Mesodermal cell (in vitro differentiated cells): ENCODE results near the gene KLF9.

Experiments used
- H3K27ac ChIP-seq: 2 replicates; pipeline ENCODE4 v1.7.0; 2013; ENCODE audit warnings: mild to moderate bottlenecking, low read depth, low read length, moderate library complexity; ENCODE audit not compliant: severe bottlenecking
- H3K36me3 ChIP-seq: 2 replicates; pipeline ENCODE4 v1.7.1; 2013; ENCODE audit warnings: mild to moderate bottlenecking, low read length, moderate library complexity; ENCODE audit not compliant: control insufficient read depth, insufficient read depth
- H3K4me1 ChIP-seq: one replicate; pipeline ENCODE4 v1.7.1; 2013; ENCODE audit warnings: mild to moderate bottlenecking, low read length; ENCODE audit not compliant: insufficient read depth, control insufficient read depth, poor library complexity, severe bottlenecking
- H3K4me3 ChIP-seq: 2 replicates; pipeline ENCODE4 v1.7.0; 2013; ENCODE audit warnings: low read length, control low read depth, mild to moderate bottlenecking; ENCODE audit not compliant: insufficient read depth, poor library complexity, severe bottlenecking; ENCODE audit errors: extremely low read depth
- H3K9me3 ChIP-seq: 2 replicates; pipeline ENCODE4 v1.7.1; 2013; ENCODE audit warnings: mild to moderate bottlenecking, low read length, moderate library complexity; ENCODE audit not compliant: control insufficient read depth
- WGBS, 2 experiments: methylation state at CpG; one replicate each; pipeline ENCODE4 v1.1.5; 2013; ENCODE audit warnings: missing lambda C conversion rate in 2 of 2; ENCODE audit not compliant: insufficient coverage in 2 of 2; 5-methylcytosine and 5-hydroxymethylcytosine counted together

KLF9 gene

DNA sequence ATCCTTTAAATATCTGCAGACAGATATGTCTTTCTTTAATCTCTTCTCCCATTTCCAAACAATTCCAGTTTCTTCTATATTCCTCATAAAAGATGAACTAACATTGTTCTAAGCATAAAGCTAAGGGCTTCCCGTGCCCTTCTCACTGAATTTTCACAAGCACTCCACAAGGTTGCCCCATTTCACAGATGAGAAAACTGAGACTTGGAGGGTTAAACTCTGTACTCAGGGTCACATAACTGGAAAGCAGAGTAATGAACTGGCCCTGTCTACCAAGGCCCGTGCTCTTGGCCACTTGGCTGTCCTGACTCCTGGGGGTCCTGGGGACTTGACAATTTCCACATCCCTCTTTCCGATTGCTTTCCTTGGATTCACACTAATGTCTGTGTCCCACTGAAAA, 25.3 kb downstream of the KLF9 start:
- H3K4me1 ChIP-seq: peaks cover 7% of the 10 kb centered on the region

DNA sequence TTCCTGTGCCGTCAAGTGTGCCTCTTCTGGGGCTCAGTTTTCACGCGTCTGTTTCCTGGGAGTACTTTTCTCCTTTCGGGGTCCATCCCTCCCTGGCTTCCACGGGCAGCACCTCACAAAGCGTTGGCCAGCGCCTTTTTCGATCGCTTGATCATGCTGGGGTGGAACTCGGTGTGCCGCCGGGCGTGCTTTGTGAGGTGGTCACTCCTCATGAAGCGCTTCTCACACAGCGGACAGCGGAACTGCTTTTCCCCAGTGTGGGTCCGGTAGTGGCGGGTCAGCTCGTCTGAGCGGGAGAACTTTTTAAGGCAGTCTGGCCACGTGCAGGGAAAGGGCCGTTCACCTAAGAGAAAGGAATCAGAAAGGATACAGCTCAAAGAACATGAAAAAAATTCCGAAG, 26.8 kb downstream of the KLF9 start:
- Histone ChIP-seq H3K9me3 (no peaks in the 10 kb centered on the region), H3K4me1 (peaks cover 7% of the 10 kb centered on the region), H3K27ac (no peak overlapping the region), H3K36me3 (no peaks in the 10 kb centered on the region), H3K4me3 (no peak overlapping the region)
- 86 to 94% methylated on average over 21 to 23 of the region's 23 CpGs for WGBS, 2 experiments

More for the DNA sequence above, 25.3 kb downstream of the KLF9 start:
- Histone ChIP-seq H3K27ac (no peak overlapping the region), H3K4me3 (no peak overlapping the region), H3K36me3 (no peaks in the 10 kb centered on the region), H3K9me3 (no peaks in the 10 kb centered on the region)
- WGBS, 2 experiments: 88 to 91% methylated on average over 3 of the region's 3 CpGs

DNA sequence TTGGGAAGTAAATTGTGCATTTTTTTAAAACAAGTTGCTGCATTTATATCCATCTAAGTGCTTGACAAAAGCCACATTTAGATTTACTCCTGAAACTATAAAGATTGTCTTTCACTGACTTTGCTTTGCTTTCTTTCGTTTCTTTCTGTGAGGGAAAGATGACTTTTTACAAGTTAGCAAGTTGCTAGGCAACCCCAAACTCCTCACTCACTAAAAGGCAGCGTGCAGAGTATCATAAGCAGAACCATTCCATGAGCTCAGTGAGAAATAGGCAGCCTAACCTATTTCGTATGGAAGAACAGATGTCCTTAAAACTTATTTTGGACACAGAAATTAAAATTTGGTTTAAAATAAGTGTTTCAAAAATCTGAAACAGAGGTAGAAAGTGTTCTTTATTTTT, 29.0 kb downstream of the KLF9 start:
- Histone ChIP-seq H3K27ac (no peak overlapping the region), H3K4me1 (peaks cover 3% of the 10 kb centered on the region), H3K36me3 (no peaks in the 10 kb centered on the region), H3K4me3 (no peak overlapping the region), H3K9me3 (no peaks in the 10 kb centered on the region)
- no CpG with 5 or more reads among the region's 3 CpGs for WGBS, 2 experiments

DNA sequence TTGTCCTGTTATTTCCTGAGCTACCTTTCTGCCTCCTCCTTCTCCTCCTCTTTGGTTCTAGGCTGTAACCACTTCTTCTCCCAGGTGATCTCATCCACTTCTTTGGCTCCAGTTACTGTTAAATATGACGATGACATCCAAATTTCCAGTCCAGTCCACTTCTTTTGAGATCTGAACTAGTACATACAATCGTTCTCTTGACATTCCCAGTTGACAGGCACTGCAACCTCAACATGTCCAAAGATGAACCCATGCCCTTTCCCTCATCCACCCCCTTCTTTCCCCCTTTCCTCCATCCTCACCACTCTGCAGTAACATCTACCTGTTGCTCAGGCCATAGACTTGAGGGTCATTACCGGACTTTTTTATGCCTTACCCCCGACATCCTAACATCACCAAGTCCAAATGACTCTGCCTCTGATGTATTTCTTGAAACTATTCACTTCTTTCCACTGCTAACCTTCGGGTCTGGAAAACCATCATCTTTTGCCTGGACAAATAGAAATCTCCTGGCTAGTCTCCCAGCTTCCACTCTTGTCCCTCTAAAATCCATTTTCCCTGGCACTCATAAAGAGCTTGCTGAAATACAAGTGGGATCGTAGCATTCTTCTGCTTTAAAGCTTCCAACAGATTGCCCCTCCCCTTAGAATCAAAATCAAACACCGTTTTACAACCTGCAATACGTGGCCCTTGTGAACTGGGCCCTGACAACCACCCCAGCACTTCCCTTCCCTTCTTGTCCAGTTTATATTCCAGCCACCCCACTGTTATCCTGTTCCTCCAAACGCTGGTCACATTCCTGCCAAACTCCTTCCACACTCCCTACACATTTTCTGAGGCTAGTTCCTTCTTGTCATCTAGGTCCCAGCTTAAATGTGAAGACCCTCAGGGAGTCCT, 31.5 kb downstream of the KLF9 start:
- Histone ChIP-seq H3K27ac (no peak overlapping the region), H3K4me3 (no peak overlapping the region), H3K9me3 (no peaks in the 10 kb centered on the region), H3K4me1 (no peaks in the 10 kb centered on the region), H3K36me3 (no peaks in the 10 kb centered on the region)
- 82 to 86% methylated on average over 8 to 9 of the region's 9 CpGs for WGBS, 2 experiments

DNA sequence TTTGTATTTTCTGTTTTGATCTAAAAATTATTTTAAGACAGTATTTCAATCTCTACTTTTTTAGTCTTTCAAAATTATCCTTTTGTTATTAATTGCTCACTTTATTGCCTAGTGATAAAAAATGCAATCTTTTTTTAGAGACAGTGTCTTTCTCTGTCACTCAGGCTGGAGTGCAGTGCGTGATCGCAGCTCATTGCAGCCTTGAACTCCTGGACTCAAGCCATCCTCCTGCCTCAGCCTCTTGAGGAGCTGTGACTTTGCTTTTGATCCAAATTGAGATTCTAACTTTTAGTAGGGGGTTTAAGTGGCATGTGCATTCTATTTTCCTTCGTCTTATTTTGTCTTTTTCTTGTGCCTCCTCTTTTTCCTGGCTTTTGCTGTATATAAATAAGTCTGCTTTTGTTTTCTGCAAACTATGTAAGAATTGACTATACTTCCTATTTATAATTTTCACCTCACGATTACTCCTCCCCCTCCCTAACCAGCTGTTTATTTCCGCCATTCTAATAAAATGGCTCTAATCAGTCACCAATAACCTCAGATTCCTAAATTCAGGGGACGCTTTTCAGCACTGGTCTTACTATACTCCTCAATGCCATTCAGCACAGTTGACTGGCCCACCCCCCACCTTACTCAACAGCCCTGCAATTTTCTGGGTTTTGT, 32.3 kb downstream of the KLF9 start:
- no peak overlapping the region for H3K27ac ChIP-seq
- H3K4me3 ChIP-seq: no peak overlapping the region
- H3K9me3 ChIP-seq: no peaks in the 10 kb centered on the region
- no peaks in the 10 kb centered on the region for H3K36me3 ChIP-seq
- WGBS, 2 experiments: 90 to 96% methylated on average over 3 to 4 of the region's 6 CpGs
- H3K4me1 ChIP-seq: no peaks in the 10 kb centered on the region

DNA sequence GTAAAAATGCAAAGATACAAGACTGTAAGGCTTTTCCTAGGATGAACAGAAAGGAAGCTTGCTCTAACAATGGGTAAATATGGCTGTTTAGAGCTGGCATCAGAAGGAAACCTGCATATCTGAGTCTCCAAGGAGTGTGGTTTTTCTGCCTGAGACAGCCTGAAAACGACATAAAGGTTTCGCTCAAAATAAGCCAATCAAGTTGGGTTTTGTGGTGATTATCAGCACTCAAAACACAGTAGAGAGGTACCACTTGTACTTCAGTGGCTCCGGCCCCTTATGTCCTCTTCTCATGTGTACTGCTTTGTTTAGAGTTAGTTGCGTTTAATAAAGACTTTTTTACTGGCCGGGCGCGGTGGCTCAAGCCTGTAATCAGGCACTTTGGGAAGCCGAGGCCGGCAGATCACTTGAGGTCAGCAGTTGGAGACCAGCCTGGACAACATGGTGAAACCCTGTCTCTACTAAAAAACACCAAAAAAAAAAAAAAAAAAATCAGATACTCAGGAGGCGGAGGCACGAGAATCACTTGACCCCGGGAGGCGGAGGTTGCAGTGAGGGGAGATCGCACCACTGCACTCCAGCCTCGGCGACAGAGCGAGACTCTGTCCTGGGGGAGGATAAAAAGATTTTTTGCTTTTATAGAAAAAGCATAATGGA, 39.4 kb downstream of the KLF9 start:
- H3K4me3 ChIP-seq: no peak overlapping the region
- 88 to 89% methylated on average over 8 to 17 of the region's 17 CpGs for WGBS, 2 experiments
- H3K9me3 ChIP-seq: no peaks in the 10 kb centered on the region
- no peaks in the 10 kb centered on the region for H3K4me1 ChIP-seq
- no peak overlapping the region for H3K27ac ChIP-seq
- H3K36me3 ChIP-seq: no peaks in the 10 kb centered on the region

DNA sequence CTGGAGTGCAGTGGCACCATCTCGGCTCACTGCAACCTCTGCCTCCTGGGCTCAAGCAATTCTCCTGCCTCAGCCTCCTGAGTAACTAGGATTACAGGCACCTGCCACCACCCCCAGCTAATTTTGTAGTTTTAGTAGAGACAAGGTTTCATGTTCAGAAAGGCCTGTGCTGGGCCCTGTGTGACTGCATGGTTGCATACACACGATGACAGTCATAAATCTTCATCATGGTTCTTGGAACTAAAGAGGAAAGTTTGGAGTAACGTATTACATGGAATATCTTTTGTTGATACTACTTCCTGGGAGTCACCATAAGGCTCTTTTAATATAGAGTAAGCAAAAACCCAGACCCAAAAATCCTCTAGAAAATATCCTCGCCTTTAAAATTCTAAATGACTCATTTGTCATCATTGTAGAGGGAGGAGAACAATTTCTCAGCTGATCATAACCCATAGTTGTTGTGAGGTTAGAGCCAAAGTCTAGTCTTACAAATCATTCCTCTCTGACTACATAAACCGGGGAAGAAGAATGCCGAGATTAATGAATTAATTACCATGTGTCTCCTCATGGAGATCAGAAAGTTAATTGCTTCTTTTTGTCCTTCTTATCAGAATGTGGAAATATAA, 47.0 kb downstream of the KLF9 start:
- H3K4me3 ChIP-seq: no peak overlapping the region
- H3K4me1 ChIP-seq: no peaks in the 10 kb centered on the region
- no peaks in the 10 kb centered on the region for H3K36me3 ChIP-seq
- no peaks in the 10 kb centered on the region for H3K9me3 ChIP-seq
- WGBS, 2 experiments: 78 to 100% methylated on average over 1 of the region's 6 CpGs
- no peak overlapping the region for H3K27ac ChIP-seq

DNA sequence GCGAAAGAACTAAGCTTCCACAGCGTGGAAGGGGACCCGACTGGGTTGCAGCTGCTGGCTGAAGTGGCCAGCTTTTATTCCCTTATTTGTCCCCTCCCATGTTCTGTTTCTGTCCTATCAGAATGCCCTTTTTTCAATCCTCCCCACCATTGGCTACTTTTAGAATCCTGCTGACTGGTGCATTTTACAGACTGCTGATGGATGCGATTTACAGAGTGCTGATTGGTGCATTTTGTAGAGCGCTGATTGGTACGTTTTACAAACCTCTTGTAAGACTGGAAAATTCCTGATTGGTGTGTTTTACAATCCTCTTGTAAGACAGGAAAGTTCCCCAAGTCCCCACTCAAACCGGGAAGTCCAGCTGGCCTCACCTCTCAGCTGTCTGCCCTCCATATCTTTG, 50.7 kb downstream of the KLF9 start:
- H3K4me3 ChIP-seq: no peak overlapping the region
- no peaks in the 10 kb centered on the region for H3K9me3 ChIP-seq
- H3K36me3 ChIP-seq: no peaks in the 10 kb centered on the region
- no peaks in the 10 kb centered on the region for H3K4me1 ChIP-seq
- 84 to 93% methylated on average over 5 to 6 of the region's 7 CpGs for WGBS, 2 experiments
- no peak overlapping the region for H3K27ac ChIP-seq

DNA sequence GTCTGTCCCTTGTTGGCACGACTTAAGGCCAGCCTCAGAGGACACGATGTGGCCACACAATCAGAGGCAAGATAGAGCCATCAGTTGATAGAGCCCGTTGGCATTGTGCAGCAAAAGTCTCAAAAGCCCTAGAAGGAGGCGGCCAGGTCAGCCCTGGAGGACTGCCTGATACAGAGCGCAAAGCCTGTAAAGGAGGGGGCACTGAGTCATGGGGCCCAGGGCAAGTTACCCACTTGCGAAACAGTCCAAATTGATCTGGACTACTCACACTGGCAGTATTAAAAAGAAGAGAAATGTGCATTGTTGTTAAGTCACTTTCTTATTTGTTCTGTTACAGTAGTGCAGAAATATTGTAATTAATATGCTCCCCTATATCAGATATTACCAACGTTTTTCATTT, 51.5 kb downstream of the KLF9 start:
- H3K9me3 ChIP-seq: no peaks in the 10 kb centered on the region
- no peak overlapping the region for H3K4me3 ChIP-seq
- no peak overlapping the region for H3K27ac ChIP-seq
- no peaks in the 10 kb centered on the region for H3K4me1 ChIP-seq
- 89 to 90% methylated on average over 6 of the region's 7 CpGs for WGBS, 2 experiments
- no peaks in the 10 kb centered on the region for H3K36me3 ChIP-seq

DNA sequence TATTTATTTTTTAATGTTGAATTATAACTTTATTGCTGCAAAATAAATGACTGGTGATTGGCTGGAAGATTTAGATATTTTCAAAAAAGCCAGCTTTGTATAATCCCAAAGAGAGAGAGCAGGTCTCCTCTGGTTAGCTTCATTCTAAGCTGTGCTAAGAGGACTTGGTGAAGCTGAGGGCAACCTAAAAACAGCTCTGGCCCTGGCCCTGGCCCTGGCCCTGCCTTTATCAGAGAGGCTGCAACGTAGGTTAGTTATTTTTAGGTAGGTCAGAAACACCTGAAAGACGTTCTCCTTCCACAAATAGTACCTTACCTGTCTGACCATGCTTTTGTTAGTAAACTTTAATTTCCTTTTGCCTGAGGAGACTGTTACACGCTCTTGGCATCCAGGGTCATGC, 58.7 kb downstream of the KLF9 start:
- Histone ChIP-seq H3K27ac (no peak overlapping the region), H3K36me3 (peaks cover 32% of the 10 kb centered on the region), H3K4me1 (no peaks in the 10 kb centered on the region), H3K9me3 (no peaks in the 10 kb centered on the region), H3K4me3 (no peak overlapping the region)
- WGBS, 2 experiments: 100% methylated on average over 1 of the region's 3 CpGs
